Cardiac fibroblast (primary cell): Measurements from ENCODE around the gene LBHD2.
"Not testable (repeated sequence)": the region's sequence is repeated elsewhere in the genome, so short reads cannot be mapped to it uniquely, and the experiment has no call there.

Experiments
- DNase-seq, 2 donors: peaks; one replicate each; pipeline versions ENCODE4 v3.0.0 to v3.0.0-alpha.2; 2010; ENCODE audit warnings: low read depth in 2 of 2
- H3K4me3 ChIP-seq, 2 donors: replicated peaks in 1 of 2; 1 replicate in 1 of 2; 2 replicates in 1 of 2; pipeline ENCODE4 v1.5.1; 2011; ENCODE audit warnings: low read depth in 2 of 2, low read length in 2 of 2, mild to moderate bottlenecking in 2 of 2, moderate library complexity in 1 of 2
- TF ChIP-seq, protein P1 (sequence below): IDR thresholded peaks from one replicate; pipeline ENCODE4 v1.5.1; 2011; ENCODE audit warnings: low read depth, mild to moderate bottlenecking, low read length, inconsistent platforms

Gene LBHD2

DNA sequence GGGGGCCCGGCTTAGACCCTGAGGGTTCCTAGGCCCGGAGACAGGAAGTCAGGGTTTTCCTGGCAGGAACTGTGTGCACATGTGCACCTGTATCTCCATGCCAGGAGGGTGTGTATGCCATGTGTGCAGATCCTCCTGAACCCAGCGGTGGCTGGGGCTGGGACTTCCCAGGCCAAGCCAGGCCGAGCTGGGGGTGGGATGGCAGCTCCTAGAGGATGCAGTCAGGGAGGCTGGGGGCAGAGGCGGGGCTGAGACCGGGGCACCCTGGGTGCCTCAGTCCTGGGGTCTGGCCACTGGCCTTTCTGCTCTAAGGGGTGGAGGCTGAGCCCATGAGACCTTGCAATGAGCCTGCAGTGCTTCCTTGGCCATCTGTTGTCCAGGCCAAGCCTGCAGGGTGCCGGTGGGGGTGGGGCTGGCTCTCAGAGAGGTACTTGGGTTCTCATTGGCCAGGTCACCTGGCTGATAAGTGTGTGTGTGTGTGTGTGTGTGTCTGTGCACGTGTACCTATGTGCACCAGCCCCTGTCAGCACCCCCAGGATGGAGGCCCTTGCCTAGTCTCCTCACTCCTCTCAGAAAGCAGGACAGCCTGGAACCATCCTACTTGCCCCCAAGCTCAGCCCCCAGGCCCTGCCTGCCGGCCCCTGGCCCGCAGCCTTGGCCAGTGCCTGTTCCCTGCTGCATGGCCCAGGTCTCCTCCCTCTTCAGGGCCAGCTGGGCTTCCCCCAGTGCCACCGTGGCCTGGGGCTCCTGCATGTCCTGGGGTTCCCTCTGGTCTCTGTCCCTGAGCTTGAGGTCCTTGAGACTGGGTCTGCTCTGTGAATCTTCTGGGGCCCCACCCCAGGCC lies 28.6 kb downstream of the LBHD2 start:
- H3K4me3 ChIP-seq = no peak overlapping the region
- DNase-seq = no peak
- TF ChIP-seq, protein P1, sequence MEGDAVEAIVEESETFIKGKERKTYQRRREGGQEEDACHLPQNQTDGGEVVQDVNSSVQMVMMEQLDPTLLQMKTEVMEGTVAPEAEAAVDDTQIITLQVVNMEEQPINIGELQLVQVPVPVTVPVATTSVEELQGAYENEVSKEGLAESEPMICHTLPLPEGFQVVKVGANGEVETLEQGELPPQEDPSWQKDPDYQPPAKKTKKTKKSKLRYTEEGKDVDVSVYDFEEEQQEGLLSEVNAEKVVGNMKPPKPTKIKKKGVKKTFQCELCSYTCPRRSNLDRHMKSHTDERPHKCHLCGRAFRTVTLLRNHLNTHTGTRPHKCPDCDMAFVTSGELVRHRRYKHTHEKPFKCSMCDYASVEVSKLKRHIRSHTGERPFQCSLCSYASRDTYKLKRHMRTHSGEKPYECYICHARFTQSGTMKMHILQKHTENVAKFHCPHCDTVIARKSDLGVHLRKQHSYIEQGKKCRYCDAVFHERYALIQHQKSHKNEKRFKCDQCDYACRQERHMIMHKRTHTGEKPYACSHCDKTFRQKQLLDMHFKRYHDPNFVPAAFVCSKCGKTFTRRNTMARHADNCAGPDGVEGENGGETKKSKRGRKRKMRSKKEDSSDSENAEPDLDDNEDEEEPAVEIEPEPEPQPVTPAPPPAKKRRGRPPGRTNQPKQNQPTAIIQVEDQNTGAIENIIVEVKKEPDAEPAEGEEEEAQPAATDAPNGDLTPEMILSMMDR = no peak

DNA sequence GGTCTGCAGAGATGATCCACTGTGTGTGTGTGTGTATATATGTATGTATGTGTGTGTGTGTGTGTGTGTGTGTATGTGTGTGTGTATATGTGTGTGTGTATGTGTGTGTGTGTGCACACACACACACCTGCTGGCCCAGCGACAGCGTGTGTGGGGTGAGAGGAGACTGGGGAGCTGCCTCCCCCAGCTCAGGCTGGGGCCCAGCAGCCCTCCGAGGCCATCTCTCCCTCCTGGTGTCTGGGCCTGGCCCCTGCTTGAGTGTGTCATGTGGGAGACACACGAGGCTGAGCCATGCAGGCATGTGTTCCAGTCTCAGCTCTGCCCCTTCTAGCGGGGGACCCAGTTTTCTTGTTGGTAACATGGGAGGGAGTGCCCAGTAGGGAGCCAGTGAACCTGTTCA lies 29.3 kb downstream of the LBHD2 start:
- TF ChIP-seq, protein P1 = no peak
- no peak for DNase-seq
- H3K4me3 ChIP-seq = no peak overlapping the region

DNA sequence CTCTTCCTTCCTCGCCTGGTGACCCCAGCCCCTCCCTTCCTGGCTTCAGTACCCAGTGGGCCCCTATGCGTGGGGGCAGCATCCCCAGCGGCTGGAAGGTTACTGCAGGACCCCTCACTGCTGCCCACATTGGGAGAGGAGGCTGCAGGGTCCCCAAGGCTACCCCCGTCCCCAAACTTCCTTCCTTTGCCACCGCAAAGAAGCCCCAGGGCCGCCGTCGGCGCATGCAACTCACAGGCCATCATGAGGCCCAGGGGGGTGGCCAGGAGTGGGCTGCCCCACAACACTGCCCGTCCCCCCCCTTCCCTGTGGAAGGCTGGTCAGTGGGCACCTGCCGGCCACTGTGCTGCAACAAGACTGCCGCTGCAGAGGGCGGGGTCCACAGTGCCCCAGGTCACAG lies 29.8 kb downstream of the LBHD2 start:
- DNase-seq = no peak
- no peak overlapping the region for H3K4me3 ChIP-seq
- TF ChIP-seq, protein P1 = no peak

DNA sequence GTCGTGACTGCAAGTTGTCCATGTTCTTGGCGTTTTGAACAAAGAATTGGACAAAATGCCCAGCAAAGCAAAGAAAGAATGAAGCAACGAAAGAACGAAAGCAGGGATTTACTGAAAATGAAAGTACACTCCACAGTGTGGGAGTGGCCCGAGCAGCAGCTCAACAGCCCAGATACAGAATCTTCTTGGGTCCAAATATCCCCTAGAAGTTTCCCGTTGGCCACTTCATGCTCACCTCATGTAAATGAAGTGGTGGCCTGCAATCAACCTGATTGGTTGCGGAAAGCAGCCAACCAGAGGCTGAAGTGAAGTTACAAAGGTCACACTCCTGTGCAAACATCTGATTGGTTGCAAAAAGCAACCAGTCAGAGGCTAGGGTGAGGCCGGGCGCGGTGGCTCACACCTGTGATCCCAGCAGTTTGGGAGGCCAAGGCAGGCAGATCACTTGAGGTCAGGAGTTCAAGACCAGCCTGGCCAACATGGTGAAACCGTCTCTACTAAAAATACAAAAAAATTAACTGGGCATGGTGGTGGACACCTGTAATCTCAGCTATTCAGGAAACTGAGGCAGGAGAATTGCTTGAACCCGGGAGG lies 31.2 kb downstream of the LBHD2 start:
- DNase-seq = peak in 1 of 2 donors; percentile 38
- H3K4me3 ChIP-seq = not testable (repeated sequence)

DNA sequence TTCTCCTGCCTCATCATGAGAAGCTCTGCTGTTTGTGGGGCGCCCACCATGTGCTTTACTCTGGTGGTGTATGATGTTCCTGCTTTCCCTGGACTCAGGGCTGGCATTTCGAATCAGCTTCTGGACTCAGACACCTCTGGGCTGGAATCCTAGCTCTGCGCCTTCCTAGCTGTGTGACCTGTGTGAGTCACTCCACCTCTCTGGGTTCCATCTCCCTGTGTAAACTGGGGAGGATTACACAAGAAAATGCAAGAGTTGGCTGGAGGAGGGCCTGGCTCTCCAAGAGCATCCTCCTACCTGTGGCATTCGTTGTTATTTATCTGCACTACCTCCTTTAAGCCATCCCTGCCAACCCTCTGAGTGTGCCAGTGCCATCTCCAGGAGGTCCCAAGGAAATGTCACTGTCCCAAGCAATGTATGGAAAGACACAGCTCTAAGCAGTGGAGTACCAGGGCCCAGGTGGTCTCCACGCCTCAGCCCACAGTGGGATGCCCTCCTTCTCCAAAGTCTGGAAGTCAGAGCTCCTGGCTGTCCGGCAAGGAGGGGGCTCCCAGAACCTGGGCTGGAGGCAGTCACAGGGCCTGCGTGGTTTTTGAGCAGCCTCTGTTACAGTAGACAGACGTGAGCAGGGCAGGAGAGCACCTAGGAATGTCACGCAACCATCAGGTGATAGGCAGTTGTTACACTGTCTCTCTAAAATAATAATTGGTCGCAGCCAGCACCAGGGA lies 32.0 kb downstream of the LBHD2 start:
- no peak overlapping the region for H3K4me3 ChIP-seq
- peak in 1 of 2 donors; percentile 64 for DNase-seq
- TF ChIP-seq, protein P1 = no peak

DNA sequence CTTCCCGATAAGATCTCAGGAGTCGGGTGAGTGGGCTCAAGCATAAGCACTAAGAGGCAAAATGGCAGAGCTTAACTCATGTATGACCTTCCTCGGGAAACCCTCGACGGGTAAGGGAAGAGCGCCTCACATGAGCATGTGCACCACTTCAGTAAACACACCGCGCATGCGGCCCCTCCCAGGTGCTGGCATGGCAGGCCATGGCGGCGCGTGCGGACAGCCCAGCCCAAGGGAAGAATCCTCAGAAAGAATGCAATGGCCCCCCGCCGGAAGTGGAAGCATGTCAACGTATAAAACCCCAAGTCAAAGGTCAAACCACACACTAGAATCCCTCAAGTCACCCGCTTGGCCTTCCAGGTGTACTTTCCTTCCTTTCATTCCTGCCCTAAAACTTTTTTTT lies 32.6 kb downstream of the LBHD2 start:
- TF ChIP-seq, protein P1 = no peak
- no peak for DNase-seq
- H3K4me3 ChIP-seq = no peak overlapping the region

DNA sequence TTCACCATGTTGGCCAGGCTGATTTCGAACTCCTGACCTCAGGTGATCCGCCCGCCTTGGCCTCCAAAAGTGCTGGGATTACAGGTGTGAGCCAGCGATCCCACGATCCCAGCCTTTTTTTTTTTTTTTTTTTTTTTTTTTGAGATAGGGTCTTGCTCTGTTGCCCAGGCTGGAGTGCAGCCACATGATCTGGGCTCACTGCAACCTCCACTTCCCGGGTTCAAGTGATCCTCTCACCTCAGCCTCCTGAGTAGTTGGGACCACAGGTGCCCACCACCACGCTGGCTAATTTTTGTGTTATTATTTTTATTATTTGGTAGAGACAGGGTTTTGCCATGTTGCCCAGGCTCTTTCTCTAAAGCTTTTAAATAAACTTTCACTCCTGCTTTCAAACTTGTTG lies 33.5 kb downstream of the LBHD2 start:
- not testable (repeated sequence) for DNase-seq, H3K4me3 ChIP-seq
